Astrocyte (in vitro differentiated cells and primary cell): ENCODE results near the gene ADAM19.

Source experiments
- CTCF ChIP-seq: IDR thresholded peaks from 2 replicates; pipeline ENCODE4 v1.5.1; 2011; ENCODE audit warnings: low read depth, mild to moderate bottlenecking, inconsistent platforms, low read length, moderate library complexity; ENCODE audit not compliant: insufficient read depth
- EZH2 ChIP-seq: IDR thresholded peaks from 2 replicates; pipeline ENCODE4 v1.6.1; 2012; ENCODE audit warnings: mild to moderate bottlenecking, low read length, inconsistent platforms; ENCODE audit not compliant: insufficient read depth

- TF ChIP-seq CTCF (no peak), EZH2 (no peak)
Observed at GRCh38 chr5:157485340-157485739, 90.2 kb downstream of the ADAM19 start.
